PC-3 (cell line): Measurements from ENCODE around the gene PSTPIP2. TPM values are rescaled to one million over a fixed set of nuclear protein-coding genes. Genes with fewer than 3 reads are reported as not detected.
A peak's percentile ranks its signal among the peaks of the same experiment; 100 is the strongest.

Experiments used
- ATAC-seq: fragments of 200-7000 bp; cut with Tn5 transposase; 2 replicates; pipeline ENCODE4 v1.9.1; 2020; ENCODE audit warnings: mild to moderate bottlenecking, moderate library complexity
- Bru-seq: library from RNA; stranded (reverse); fragments of 400-500 nt; gene quantifications from one replicate; lab custom pipeline; 2021; lab: Mats Ljungman, UMichigan
- BruChase-seq, 2 experiments: library from RNA; stranded (reverse); fragments of 400-500 nt; gene quantifications; one replicate each; lab custom pipeline; 2021; lab: Mats Ljungman, UMichigan
- BruUV-seq: library from RNA; stranded (reverse); fragments of 400-500 nt; replicated peaks from 2 replicates; lab custom pipeline; 2021; lab: Mats Ljungman, UMichigan
- CTCF ChIA-PET: fragments of 300-600 bp; sonication (Branson Sonifier 250); formaldehyde crosslinking; loops from one replicate; lab custom pipeline; 2022; ENCODE audit warnings: antibody characterized with exemption; lab: Charles Lee
- POLR2A ChIA-PET: fragments of 300-600 bp; sonication (Branson Sonifier 250); formaldehyde crosslinking; loops from one replicate; lab custom pipeline; 2022; ENCODE audit warnings: antibody characterized with exemption; ENCODE audit not compliant: unreplicated experiment; lab: Charles Lee
- DNase-seq: peaks from one replicate; pipeline ENCODE4 v3.0.0-alpha.2; 2015
- H2AFZ ChIP-seq: fragments of 300-600 bp; sonication (generic); 2 replicates; pipeline ENCODE4 v1.6.0; 2016; ENCODE audit warnings: antibody characterized with exemption, low read length
- H3F3A ChIP-seq: fragments of 300-600 bp; sonication (generic); one replicate; pipeline ENCODE4 v1.6.0; 2017; ENCODE audit warnings: antibody characterized with exemption, low read length, control low read depth, mild to moderate bottlenecking; ENCODE audit not compliant: unreplicated experiment
- H3K27ac ChIP-seq: fragments of 300-600 bp; sonication (generic); 2 replicates; pipeline ENCODE4 v1.5.1; 2016; ENCODE audit warnings: mild to moderate bottlenecking, low read length
- H3K27me3 ChIP-seq: fragments of 300-600 bp; sonication (generic); 2 replicates; pipeline ENCODE4 v1.6.1; 2016; ENCODE audit warnings: low read length, mixed read lengths
- H3K36me3 ChIP-seq: fragments of 300-600 bp; sonication (generic); 2 replicates; pipeline ENCODE4 v1.6.1; 2016; ENCODE audit warnings: low read depth, mixed run types, low read length, mixed read lengths
- H3K4me1 ChIP-seq: fragments of 300-600 bp; sonication (generic); 2 replicates; pipeline ENCODE4 v1.5.1; 2016; ENCODE audit warnings: low read length; ENCODE audit not compliant: insufficient read depth
- H3K4me2 ChIP-seq: fragments of 300-600 bp; sonication (generic); 2 replicates; pipeline ENCODE4 v1.6.0; 2016; ENCODE audit warnings: low read length
- H3K4me3 ChIP-seq: fragments of 300-600 bp; sonication (generic); 2 replicates; pipeline ENCODE4 v1.5.1; 2016; ENCODE audit warnings: mild to moderate bottlenecking, low read length, mixed read lengths
- H3K79me2 ChIP-seq: fragments of 300-600 bp; sonication (generic); 2 replicates; pipeline ENCODE4 v1.6.1; 2017; ENCODE audit warnings: low read length, mixed read lengths
- H3K9ac ChIP-seq: fragments of 300-600 bp; sonication (generic); 2 replicates; pipeline ENCODE4 v1.6.0; 2016; ENCODE audit warnings: mild to moderate bottlenecking, low read length
- H3K9me2 ChIP-seq: fragments of 300-600 bp; sonication (generic); replicated peaks from 2 replicates; pipeline ENCODE4 v1.6.1; 2016; ENCODE audit warnings: mixed run types, low read length, mixed read lengths
- H3K9me3 ChIP-seq: fragments of 300-600 bp; sonication (generic); 2 replicates; pipeline ENCODE4 v1.6.1; 2016; ENCODE audit warnings: low read length, mixed read lengths
- H4K20me1 ChIP-seq: fragments of 300-600 bp; sonication (generic); 2 replicates; pipeline ENCODE4 v1.6.1; 2016; ENCODE audit warnings: low read length, mixed read lengths
- CTCF ChIP-seq: fragments of 300-600 bp; sonication (generic); conservative IDR thresholded peaks from 2 replicates; pipeline ENCODE4 v1.5.1; 2017; ENCODE audit warnings: antibody characterized with exemption, low read depth, mild to moderate bottlenecking, low read length
- EZH2 ChIP-seq: fragments of 300-600 bp; sonication (generic); IDR thresholded peaks from one replicate; pipeline ENCODE4 v1.6.1; 2017; ENCODE audit warnings: antibody characterized with exemption, mild to moderate bottlenecking, low read length; ENCODE audit not compliant: unreplicated experiment
- EZH2phosphoT487 ChIP-seq: fragments of 300-600 bp; sonication (generic); IDR thresholded peaks from 2 replicates; pipeline ENCODE4 v1.6.1; 2018; ENCODE audit warnings: mild to moderate bottlenecking, antibody characterized with exemption, low read length, borderline replicate concordance
- intact Hi-C: fragments of 100-400 bp; cut with micrococcal nuclease; formaldehyde crosslinking; loops from 2 replicates; pipeline ENCODE4 v1.9.0; 2023
- long read RNA-seq: library from polyadenylated mRNA; unstranded; transcript quantifications from one replicate; pipeline ENCODE4 v2.0.0, GENCODE V29; 2021; ENCODE audit not compliant: unreplicated experiment
- total RNA-seq: library from RNA; depleted of rRNA; stranded (reverse); fragments of >200 nt; gene quantifications from 2 replicates; pipeline ENCODE4 v1.2.3, GENCODE V29; 2014; rRNA removed

The PSTPIP2 gene
- 0.11 and 0.35 TPM in 2 replicates for total RNA-seq
- percentile 28 among the genes with signal in this experiment for Bru-seq, nascent RNA
- percentile 43 among the genes with signal in this experiment for BruChase-seq, experiment 1, labeled RNA remaining after a 6-hour chase
- percentile 42 among the genes with signal in this experiment for BruChase-seq, experiment 2, labeled RNA remaining after a 2-hour chase
- long read RNA-seq = 0 reads

GRCh38 chr18:46071653-46072375, at the start of gene PSTPIP2:
Gene PSTPIP2 (minus strand): TSS chr18:46072260. CDS start chr18:46072188, 72 bp downstream.
- intact Hi-C loops = loop anchor here (2.0 kb wide), 1 partner anchor 407 kb away; no protein-coding TSS in a partner anchor
- no TSS peak for BruUV-seq
- Histone ChIP-seq H3F3A (no peaks in the 10 kb centered on the region), H3K4me3 (peak within 1 kb of the TSS; percentile 44), H2AFZ (no peak within 1 kb of the TSS), H3K36me3 (no peaks in the 10 kb centered on the region; the same call in 1 of the 2 replicates), H3K9me2 (no peaks in the 10 kb centered on the region), H3K27ac (no peak within 1 kb of the TSS), H4K20me1 (no peaks in the 10 kb centered on the region), H3K9me3 (no peaks in the 10 kb centered on the region), H3K27me3 (no peaks in the 10 kb centered on the region), H3K79me2 (no peaks in the 10 kb centered on the region), H3K9ac (no peak within 1 kb of the TSS), H3K4me1 (no peaks in the 10 kb centered on the region), H3K4me2 (peak within 1 kb of the TSS; percentile 60)
- POLR2A ChIA-PET = no interaction called here
- ATAC-seq = peak; percentile 48
- TF ChIP-seq EZH2phosphoT487 (no peak), CTCF (no peak), EZH2 (no peak)
- DNase-seq = no peak
- CTCF ChIA-PET = no interaction called here

GRCh38 chr18:46113751-46114150, 41.7 kb upstream of the PSTPIP2 start:
- ATAC-seq = no peak
- intact Hi-C loops = no loop called here
- Histone ChIP-seq H3F3A (no peaks in the 10 kb centered on the region), H3K36me3 (no peaks in the 10 kb centered on the region), H3K4me3 (no peak overlapping the region), H3K27me3 (no peaks in the 10 kb centered on the region), H3K4me2 (no peak overlapping the region), H3K79me2 (no peaks in the 10 kb centered on the region), H4K20me1 (no peaks in the 10 kb centered on the region), H3K9me2 (no peaks in the 10 kb centered on the region), H3K4me1 (no peaks in the 10 kb centered on the region), H3K9ac (no peak overlapping the region), H3K9me3 (no peaks in the 10 kb centered on the region), H2AFZ (no peak overlapping the region), H3K27ac (no peak overlapping the region)
- no peak for DNase-seq
- no peak for TF ChIP-seq EZH2phosphoT487
- no peak for TF ChIP-seq EZH2
- TF ChIP-seq CTCF = no peak
- ChIA-PET CTCF (no interaction called here), POLR2A (no interaction called here)
- no TSS peak for BruUV-seq

- CTCF ChIA-PET = no interaction called here
- H3K9me2 ChIP-seq = no peaks in the 10 kb centered on the region
- no peaks in the 10 kb centered on the region for H3K79me2 ChIP-seq
- H3K9me3 ChIP-seq = no peaks in the 10 kb centered on the region
- no peaks in the 10 kb centered on the region for H3K4me1 ChIP-seq
- H3F3A ChIP-seq = no peaks in the 10 kb centered on the region
- no peak for DNase-seq
- H4K20me1 ChIP-seq = no peaks in the 10 kb centered on the region
- no peaks in the 10 kb centered on the region for H3K36me3 ChIP-seq
- H3K9ac ChIP-seq = no peak overlapping the region
- H3K27me3 ChIP-seq = no peaks in the 10 kb centered on the region
- TF ChIP-seq EZH2 (no peak), CTCF (no peak), EZH2phosphoT487 (no peak)
- H3K4me2 ChIP-seq = no peak overlapping the region
- intact Hi-C loops = no loop called here
- H2AFZ ChIP-seq = no peak overlapping the region
- POLR2A ChIA-PET = interaction anchor here (0.7 kb wide), 1 partner anchor 41 kb away, joined by 3 read pairs; no protein-coding TSS in a partner anchor
- ATAC-seq = no peak
- no TSS peak for BruUV-seq
- H3K27ac ChIP-seq = no peak overlapping the region
- H3K4me3 ChIP-seq = no peak overlapping the region
Measured at GRCh38 chr18:46110406-46110805, 38.3 kb upstream of the PSTPIP2 start.
